DND-41 (cell line): ENCODE results near the gene NUDT2.

Experiments used
- ATAC-seq: fragments of 200-7000 bp; cut with Tn5 transposase; 3 replicates; pipeline ENCODE4 v1.9.1; 2021; ENCODE audit warnings: low read depth; ENCODE audit not compliant: insufficient read depth
- DNase-seq: peaks from one replicate; pipeline ENCODE4 v3.0.0-alpha.2; 2020
- H2AFZ ChIP-seq: 2 replicates; pipeline ENCODE4 v1.6.0; 2012; ENCODE audit warnings: low read depth, low read length
- H3K27ac ChIP-seq: 2 replicates; pipeline ENCODE4 v1.5.1; 2012; ENCODE audit warnings: low read length, inconsistent platforms
- H3K27me3 ChIP-seq: fragments of 200-600 bp; sonication (generic); 2 replicates; pipeline ENCODE4 v1.6.0; 2012; ENCODE audit warnings: low read length, mild to moderate bottlenecking, inconsistent platforms; ENCODE audit not compliant: insufficient read depth, poor library complexity
- H3K36me3 ChIP-seq: 2 replicates; pipeline ENCODE4 v1.5.1; 2012; ENCODE audit warnings: low read length, inconsistent platforms; ENCODE audit not compliant: insufficient read depth
- H3K4me1 ChIP-seq: 2 replicates; pipeline ENCODE4 v1.5.1; 2012; ENCODE audit warnings: mild to moderate bottlenecking, low read length; ENCODE audit not compliant: insufficient read depth
- H3K4me2 ChIP-seq: 2 replicates; pipeline ENCODE4 v1.6.0; 2012; ENCODE audit warnings: mild to moderate bottlenecking, moderate library complexity, low read length, inconsistent platforms; ENCODE audit not compliant: insufficient read depth
- H3K4me3 ChIP-seq, 2 experiments: fragments of 200-600 bp in 1 of 2; shearing (Covaris generic) in 1 of 2; 2 replicates each; pipeline ENCODE4 v1.5.1; 2012 to 2016; ENCODE audit warnings: inconsistent platforms in 2 of 2, low read length in 2 of 2, mild to moderate bottlenecking in 2 of 2, low read depth in 1 of 2, moderate library complexity in 1 of 2
- H3K79me2 ChIP-seq: 2 replicates; pipeline ENCODE4 v1.6.0; 2012; ENCODE audit warnings: low read length, inconsistent platforms; ENCODE audit not compliant: insufficient read depth
- H3K9ac ChIP-seq: 2 replicates; pipeline ENCODE4 v1.6.0; 2012; ENCODE audit warnings: low read depth, mild to moderate bottlenecking, inconsistent platforms, low read length, moderate library complexity
- H3K9me3 ChIP-seq: 2 replicates; pipeline ENCODE4 v1.5.1; 2012; ENCODE audit warnings: low read length, moderate library complexity, mild to moderate bottlenecking, inconsistent platforms; ENCODE audit not compliant: insufficient read depth, severe bottlenecking
- H4K20me1 ChIP-seq: 2 replicates; pipeline ENCODE4 v1.6.0; 2012; ENCODE audit warnings: low read length; ENCODE audit not compliant: insufficient read depth
- CTCF ChIP-seq: IDR thresholded peaks from 2 replicates; pipeline ENCODE4 v1.5.1; 2012; ENCODE audit warnings: borderline replicate concordance, low read length, moderate library complexity, mild to moderate bottlenecking; ENCODE audit not compliant: poor library complexity, severe bottlenecking; ENCODE audit errors: extremely low read depth
- EZH2 ChIP-seq: IDR thresholded peaks from 3 replicates; pipeline ENCODE4 v1.6.1; 2012; ENCODE audit warnings: borderline replicate concordance, low read depth, mild to moderate bottlenecking, moderate library complexity, low read length, inconsistent platforms; ENCODE audit not compliant: severe bottlenecking

NUDT2 gene

GRCh38 chr9:34310215-34310614 is 19.2 kb upstream of the NUDT2 start:
- no peaks in the 10 kb centered on the region for H3K9me3 ChIP-seq
- peaks cover 8% of the 10 kb centered on the region; the same call in 1 of the 2 replicates for H3K36me3 ChIP-seq
- H3K27me3 ChIP-seq = no peaks in the 10 kb centered on the region
- no peaks in the 10 kb centered on the region for H4K20me1 ChIP-seq
- no peaks in the 10 kb centered on the region for H3K4me1 ChIP-seq
- no peak overlapping the region for H3K4me2 ChIP-seq
- no peak overlapping the region for H2AFZ ChIP-seq
- H3K4me3 ChIP-seq = no peak overlapping the region
- ATAC-seq (no peak), DNase-seq (no peak)
- no peak overlapping the region for H3K27ac ChIP-seq
- peaks cover 12% of the 10 kb centered on the region; the same call in 1 of the 2 replicates for H3K79me2 ChIP-seq
- TF ChIP-seq EZH2 (no peak), CTCF (no peak)
- H3K9ac ChIP-seq = no peak overlapping the region

- H3K4me1 ChIP-seq = no peaks in the 10 kb centered on the region
- no peak overlapping the region for H3K4me2 ChIP-seq
- DNase-seq (no peak), ATAC-seq (no peak)
- no peaks in the 10 kb centered on the region for H3K27me3 ChIP-seq
- H3K9me3 ChIP-seq = no peaks in the 10 kb centered on the region
- TF ChIP-seq EZH2 = no peak
- TF ChIP-seq CTCF = no peak
- no peak overlapping the region for H2AFZ ChIP-seq
- no peak overlapping the region for H3K27ac ChIP-seq
- H3K36me3 ChIP-seq = peaks cover 6% of the 10 kb centered on the region; the same call in 1 of the 2 replicates
- H3K79me2 ChIP-seq = peaks cover 12% of the 10 kb centered on the region; the same call in 1 of the 2 replicates
- no peak overlapping the region for H3K9ac ChIP-seq
- no peak overlapping the region for H3K4me3 ChIP-seq
- H4K20me1 ChIP-seq = no peaks in the 10 kb centered on the region
These were observed 17.7 kb upstream of the NUDT2 start for GRCh38 chr9:34311499-34312185.

- ATAC-seq (no peak), DNase-seq (no peak)
- Histone ChIP-seq H3K36me3 (peaks cover 15% of the 10 kb centered on the region), H2AFZ (no peak overlapping the region), H3K27ac (no peak overlapping the region), H3K9me3 (no peaks in the 10 kb centered on the region), H3K4me3 (no peak overlapping the region), H3K9ac (no peak overlapping the region), H4K20me1 (peaks cover 3% of the 10 kb centered on the region), H3K79me2 (peaks cover 51% of the 10 kb centered on the region), H3K4me2 (no peak overlapping the region), H3K27me3 (no peaks in the 10 kb centered on the region), H3K4me1 (no peaks in the 10 kb centered on the region)
- TF ChIP-seq CTCF = no peak
- no peak for TF ChIP-seq EZH2
These were observed 11.9 kb upstream of the NUDT2 start for GRCh38 chr9:34317436-34317835.
